ENCODE data around the gene EVPL. TPM values are rescaled to one million over a fixed set of nuclear protein-coding genes. Genes with fewer than 3 reads are reported as not detected.

EVPL gene
- total and polyA plus RNA-seq, 2 of the 13 experiments (the other 11 are each of a cell fraction or from before 2014, with no cell fraction given) = 2.1 to 8.2 TPM

- TF ChIP-seq, protein P1, sequence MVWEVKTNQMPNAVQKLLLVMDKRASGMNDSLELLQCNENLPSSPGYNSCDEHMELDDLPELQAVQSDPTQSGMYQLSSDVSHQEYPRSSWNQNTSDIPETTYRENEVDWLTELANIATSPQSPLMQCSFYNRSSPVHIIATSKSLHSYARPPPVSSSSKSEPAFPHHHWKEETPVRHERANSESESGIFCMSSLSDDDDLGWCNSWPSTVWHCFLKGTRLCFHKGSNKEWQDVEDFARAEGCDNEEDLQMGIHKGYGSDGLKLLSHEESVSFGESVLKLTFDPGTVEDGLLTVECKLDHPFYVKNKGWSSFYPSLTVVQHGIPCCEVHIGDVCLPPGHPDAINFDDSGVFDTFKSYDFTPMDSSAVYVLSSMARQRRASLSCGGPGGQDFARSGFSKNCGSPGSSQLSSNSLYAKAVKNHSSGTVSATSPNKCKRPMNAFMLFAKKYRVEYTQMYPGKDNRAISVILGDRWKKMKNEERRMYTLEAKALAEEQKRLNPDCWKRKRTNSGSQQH (CRISPR knock-in tag; IDR thresholded peaks at IDR 0.05; ENCODE audit: low read depth) = no peak; the same call in 1 of the 2 replicates
- TF ChIP-seq, protein P2, sequence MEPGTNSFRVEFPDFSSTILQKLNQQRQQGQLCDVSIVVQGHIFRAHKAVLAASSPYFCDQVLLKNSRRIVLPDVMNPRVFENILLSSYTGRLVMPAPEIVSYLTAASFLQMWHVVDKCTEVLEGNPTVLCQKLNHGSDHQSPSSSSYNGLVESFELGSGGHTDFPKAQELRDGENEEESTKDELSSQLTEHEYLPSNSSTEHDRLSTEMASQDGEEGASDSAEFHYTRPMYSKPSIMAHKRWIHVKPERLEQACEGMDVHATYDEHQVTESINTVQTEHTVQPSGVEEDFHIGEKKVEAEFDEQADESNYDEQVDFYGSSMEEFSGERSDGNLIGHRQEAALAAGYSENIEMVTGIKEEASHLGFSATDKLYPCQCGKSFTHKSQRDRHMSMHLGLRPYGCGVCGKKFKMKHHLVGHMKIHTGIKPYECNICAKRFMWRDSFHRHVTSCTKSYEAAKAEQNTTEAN (CRISPR knock-in tag; conservative IDR thresholded peaks at IDR 0.05) = no peak; the same call in 1 of the 2 replicates
- TF ChIP-seq ZNF446 (CRISPR knock-in tag; IDR thresholded peaks at IDR 0.05) (no peak), SALL1 (CRISPR knock-in tag; IDR thresholded peaks at IDR 0.05) (peak; percentile 93), KDM1A (CRISPR knock-in tag; IDR thresholded peaks at IDR 0.05) (no peak; the same call in 1 of the 2 replicates), CBX1 (IDR thresholded peaks at IDR 0.05; ENCODE audit: low read depth) (peak; percentile 87), TEAD2 (CRISPR knock-in tag; IDR thresholded peaks at IDR 0.05) (no peak), PRDM4 (CRISPR knock-in tag; IDR thresholded peaks at IDR 0.05; ENCODE audit: borderline replicate concordance) (0 out of 2 replicates have a peak, but pooled peaks have one; percentile 88), U2AF1 (optimal IDR thresholded peaks at IDR 0.05; ENCODE audit: low read depth, low read length) (peak; percentile 25), PRDM15 (CRISPR knock-in tag; IDR thresholded peaks at IDR 0.05) (peak; percentile 57; the same call in 1 of the 2 replicates), SOX6 (IDR thresholded peaks at IDR 0.05) (no peak), SOX6 (CRISPR knock-in tag; IDR thresholded peaks at IDR 0.05) (peak; percentile 95), SIX4 (CRISPR knock-in tag; IDR thresholded peaks at IDR 0.05) (peak; percentile 33; the same call in 1 of the 2 replicates), ZNF768 (CRISPR knock-in tag; IDR thresholded peaks at IDR 0.05) (peak; percentile 79; the same call in 1 of the 2 replicates), GATAD2A (CRISPR knock-in tag; IDR thresholded peaks at IDR 0.05) (peak; percentile 87), ZSCAN25 (CRISPR knock-in tag; IDR thresholded peaks at IDR 0.05) (peak; percentile 67; the same call in 1 of the 2 replicates), SIX1 (CRISPR knock-in tag; IDR thresholded peaks at IDR 0.05; ENCODE audit: borderline replicate concordance) (peak; percentile 66), SMAD9 (CRISPR knock-in tag; IDR thresholded peaks at IDR 0.05) (peak; percentile 80; the same call in 1 of the 2 replicates), CHCHD3 (CRISPR knock-in tag; IDR thresholded peaks at IDR 0.05) (peak; percentile 49; the same call in 1 of the 2 replicates)
- TF ChIP-seq, protein P3, sequence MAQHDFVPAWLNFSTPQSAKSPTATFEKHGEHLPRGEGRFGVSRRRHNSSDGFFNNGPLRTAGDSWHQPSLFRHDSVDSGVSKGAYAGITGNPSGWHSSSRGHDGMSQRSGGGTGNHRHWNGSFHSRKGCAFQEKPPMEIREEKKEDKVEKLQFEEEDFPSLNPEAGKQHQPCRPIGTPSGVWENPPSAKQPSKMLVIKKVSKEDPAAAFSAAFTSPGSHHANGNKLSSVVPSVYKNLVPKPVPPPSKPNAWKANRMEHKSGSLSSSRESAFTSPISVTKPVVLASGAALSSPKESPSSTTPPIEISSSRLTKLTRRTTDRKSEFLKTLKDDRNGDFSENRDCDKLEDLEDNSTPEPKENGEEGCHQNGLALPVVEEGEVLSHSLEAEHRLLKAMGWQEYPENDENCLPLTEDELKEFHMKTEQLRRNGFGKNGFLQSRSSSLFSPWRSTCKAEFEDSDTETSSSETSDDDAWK (CRISPR knock-in tag; IDR thresholded peaks at IDR 0.05) = no peak
Observed at GRCh38 chr17:75978938-75979704, 48.0 kb downstream of the EVPL start, which contains the start of the genes ACOX1 and TEN1 (continued).

Data from HepG2 (cell line).